OCI-LY7 (cell line): ENCODE results near the gene ACTN1. TPM values are rescaled to one million over a fixed set of nuclear protein-coding genes. Genes with fewer than 3 reads are reported as not detected.

Source experiments
- BruUV-seq: library from RNA; stranded (reverse); fragments of 400-500 nt; replicated peaks from 2 replicates; lab custom pipeline; 2021; lab: Mats Ljungman, UMichigan
- CTCF ChIA-PET: fragments of 300-600 bp; sonication (Branson Sonifier 250); formaldehyde crosslinking; loops from one replicate; lab custom pipeline; 2022; ENCODE audit warnings: antibody characterized with exemption; ENCODE audit not compliant: unreplicated experiment; lab: Charles Lee
- POLR2A ChIA-PET: fragments of 300-600 bp; sonication (Branson Sonifier 250); formaldehyde crosslinking; loops from one replicate; lab custom pipeline; 2022; ENCODE audit warnings: antibody characterized with exemption; lab: Charles Lee
- DNase-seq: peaks from one replicate; pipeline ENCODE4 v3.0.0-alpha.2; 2015; ENCODE audit warnings: low spot score
- H2AFZ ChIP-seq: fragments of 200-600 bp; sonication (generic), shearing (Covaris generic); 2 replicates; pipeline ENCODE4 v1.6.1; 2014; ENCODE audit warnings: mild to moderate bottlenecking, antibody characterized with exemption, low read length, moderate library complexity
- H3K27ac ChIP-seq: fragments of 200-600 bp; sonication (generic); 2 replicates; pipeline ENCODE4 v1.5.1; 2014; ENCODE audit warnings: mixed run types, low read depth, mild to moderate bottlenecking, moderate library complexity, low read length, inconsistent platforms; ENCODE audit not compliant: poor library complexity, severe bottlenecking
- H3K36me3 ChIP-seq: fragments of 200-600 bp; sonication (generic); 2 replicates; pipeline ENCODE4 v1.6.1; 2014; ENCODE audit warnings: mild to moderate bottlenecking, antibody characterized with exemption, low read length, moderate library complexity, mixed read lengths; ENCODE audit not compliant: insufficient read depth
- H3K4me1 ChIP-seq: fragments of 200-600 bp; sonication (generic); 2 replicates; pipeline ENCODE4 v1.5.1; 2014; ENCODE audit warnings: mild to moderate bottlenecking, low read length; ENCODE audit not compliant: insufficient read depth, poor library complexity, severe bottlenecking
- H3K4me2 ChIP-seq: fragments of 200-600 bp; sonication (generic); 2 replicates; pipeline ENCODE4 v1.6.1; 2014; ENCODE audit warnings: mild to moderate bottlenecking, low read length
- H3K4me3 ChIP-seq: fragments of 200-600 bp; sonication (generic); 2 replicates; pipeline ENCODE4 v1.5.1; 2014; ENCODE audit warnings: mild to moderate bottlenecking, low read depth, low read length; ENCODE audit not compliant: poor library complexity, severe bottlenecking
- H3K79me2 ChIP-seq: fragments of 200-600 bp; sonication (generic); 2 replicates; pipeline ENCODE4 v1.6.1; 2016; ENCODE audit warnings: low read depth, mild to moderate bottlenecking, low read length, moderate library complexity, mixed read lengths; ENCODE audit not compliant: insufficient read depth
- H3K9me2 ChIP-seq: fragments of 200-600 bp; sonication (generic); 2 replicates; pipeline ENCODE4 v1.6.1; 2016; ENCODE audit warnings: mild to moderate bottlenecking, low read length, mixed read lengths; ENCODE audit not compliant: insufficient read depth
- H3K9me3 ChIP-seq: fragments of 200-600 bp; sonication (generic); 2 replicates; pipeline ENCODE4 v1.6.1; 2014; ENCODE audit warnings: mild to moderate bottlenecking, mixed run types, low read length, mixed read lengths
- H4K20me1 ChIP-seq: fragments of 200-600 bp; sonication (generic); 2 replicates; pipeline ENCODE4 v1.6.1; 2014; ENCODE audit warnings: mild to moderate bottlenecking, antibody characterized with exemption, low read length, moderate library complexity, mixed read lengths; ENCODE audit not compliant: insufficient read depth
- EZH2phosphoT487 ChIP-seq: fragments of 200-600 bp; sonication (generic); IDR thresholded peaks from 2 replicates; pipeline ENCODE4 v1.6.1; 2018; ENCODE audit warnings: low read depth, borderline replicate concordance, mild to moderate bottlenecking, mixed run types, antibody characterized with exemption, low read length, moderate library complexity, mixed read lengths
- intact Hi-C: fragments of 100-400 bp; cut with micrococcal nuclease; formaldehyde crosslinking; loops from one replicate; pipeline ENCODE4 v1.10.0; 2022; ENCODE audit not compliant: unreplicated experiment
- total RNA-seq, 2 experiments: library from RNA; depleted of rRNA in 1 of 2; stranded (reverse); fragments of >200 nt in 1 of 2; shearing (Covaris generic) in 1 of 2; gene quantifications; 2 replicates each; pipeline ENCODE4 v1.2.3, GENCODE V29; 2014 to 2022
- TF ChIP-seq, protein P1 (sequence below): fragments of 200-600 bp; sonication (generic); conservative IDR thresholded peaks from 2 replicates; pipeline ENCODE4 v1.5.1; 2014; ENCODE audit warnings: mild to moderate bottlenecking, antibody characterized with exemption, low read length, moderate library complexity, mixed read lengths

The ACTN1 gene
- total RNA-seq, 2 experiments from 2014 or later = 0.51 to 1.8 TPM

DNA sequence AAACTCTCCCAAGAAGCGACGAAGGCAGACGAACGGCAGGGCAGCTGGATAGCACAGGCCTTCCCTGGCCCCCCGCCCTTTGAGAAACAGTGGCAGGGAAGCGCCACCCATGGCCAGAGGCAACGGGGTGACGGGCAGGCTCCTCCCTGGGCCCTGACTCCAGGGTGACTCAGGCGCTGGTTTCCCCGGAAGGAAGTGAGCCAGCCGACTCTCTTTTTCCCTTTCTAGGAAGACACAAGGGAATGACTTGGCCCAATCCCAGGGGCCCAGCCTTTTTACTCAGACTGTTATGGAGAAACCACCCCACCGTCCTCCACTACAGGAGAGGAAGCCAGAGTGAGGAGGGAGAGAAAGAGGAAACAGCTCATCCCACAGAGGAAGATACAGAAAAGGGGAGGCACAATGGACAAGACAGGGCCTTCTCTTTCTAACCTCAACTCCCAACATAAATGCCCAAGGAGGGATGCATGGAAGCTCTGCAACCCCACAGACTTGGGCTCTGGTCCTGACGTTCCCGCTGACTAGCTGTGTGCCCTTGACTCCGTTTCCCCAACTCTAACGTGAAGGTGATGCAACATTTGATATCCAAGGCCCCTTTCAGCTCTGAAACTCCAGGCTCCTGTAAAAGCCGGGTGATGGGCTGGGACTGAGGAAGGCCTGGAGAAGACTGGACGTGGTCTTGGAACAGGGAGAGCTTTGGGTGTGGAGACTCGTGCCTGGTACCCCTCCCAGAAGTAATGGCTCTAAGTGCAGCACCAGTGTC, 27.9 kb downstream of the ACTN1 start:
- no peaks in the 10 kb centered on the region for H3K4me1 ChIP-seq
- no peaks in the 10 kb centered on the region for H3K79me2 ChIP-seq
- H4K20me1 ChIP-seq = no peaks in the 10 kb centered on the region
- POLR2A ChIA-PET = interaction anchor here (0.6 kb wide), 1 partner anchor 36 kb away, joined by 3 read pairs; no protein-coding TSS in a partner anchor
- H3K36me3 ChIP-seq = no peaks in the 10 kb centered on the region
- H3K9me3 ChIP-seq = no peaks in the 10 kb centered on the region
- no peak for DNase-seq
- BruUV-seq = no TSS peak
- H3K27ac ChIP-seq = no peak overlapping the region
- intact Hi-C loops = no loop called here
- no peak overlapping the region for H2AFZ ChIP-seq
- no peak overlapping the region for H3K4me3 ChIP-seq
- CTCF ChIA-PET = no interaction called here
- H3K4me2 ChIP-seq = no peak overlapping the region
- H3K9me2 ChIP-seq = no peaks in the 10 kb centered on the region
- TF ChIP-seq, protein P1, sequence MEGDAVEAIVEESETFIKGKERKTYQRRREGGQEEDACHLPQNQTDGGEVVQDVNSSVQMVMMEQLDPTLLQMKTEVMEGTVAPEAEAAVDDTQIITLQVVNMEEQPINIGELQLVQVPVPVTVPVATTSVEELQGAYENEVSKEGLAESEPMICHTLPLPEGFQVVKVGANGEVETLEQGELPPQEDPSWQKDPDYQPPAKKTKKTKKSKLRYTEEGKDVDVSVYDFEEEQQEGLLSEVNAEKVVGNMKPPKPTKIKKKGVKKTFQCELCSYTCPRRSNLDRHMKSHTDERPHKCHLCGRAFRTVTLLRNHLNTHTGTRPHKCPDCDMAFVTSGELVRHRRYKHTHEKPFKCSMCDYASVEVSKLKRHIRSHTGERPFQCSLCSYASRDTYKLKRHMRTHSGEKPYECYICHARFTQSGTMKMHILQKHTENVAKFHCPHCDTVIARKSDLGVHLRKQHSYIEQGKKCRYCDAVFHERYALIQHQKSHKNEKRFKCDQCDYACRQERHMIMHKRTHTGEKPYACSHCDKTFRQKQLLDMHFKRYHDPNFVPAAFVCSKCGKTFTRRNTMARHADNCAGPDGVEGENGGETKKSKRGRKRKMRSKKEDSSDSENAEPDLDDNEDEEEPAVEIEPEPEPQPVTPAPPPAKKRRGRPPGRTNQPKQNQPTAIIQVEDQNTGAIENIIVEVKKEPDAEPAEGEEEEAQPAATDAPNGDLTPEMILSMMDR = no peak
- no peak for TF ChIP-seq EZH2phosphoT487

DNA sequence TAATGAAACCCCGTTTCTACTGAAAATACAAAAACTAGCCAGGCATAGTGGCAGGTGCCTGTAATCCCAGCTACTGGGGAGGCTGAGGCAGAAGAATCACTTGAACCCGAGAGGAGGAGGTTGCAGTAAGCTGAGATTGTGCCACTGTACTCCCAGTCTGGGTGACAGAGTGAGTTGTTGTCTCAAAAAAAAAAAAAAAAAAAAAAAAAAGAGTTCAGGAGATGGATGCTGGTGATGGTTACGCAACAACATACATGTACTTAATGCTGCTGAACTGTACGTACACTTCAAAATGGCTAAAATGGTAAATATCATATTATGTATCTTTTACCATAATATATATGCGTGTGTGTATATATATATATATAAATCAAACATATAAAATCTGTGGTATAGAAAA, 29.0 kb downstream of the ACTN1 start:
- H3K79me2 ChIP-seq = no peaks in the 10 kb centered on the region
- no peak for DNase-seq
- TF ChIP-seq, protein P1 = no peak
- no peak for TF ChIP-seq EZH2phosphoT487
- no peaks in the 10 kb centered on the region for H4K20me1 ChIP-seq
- H3K9me2 ChIP-seq = no peaks in the 10 kb centered on the region
- H3K9me3 ChIP-seq = no peaks in the 10 kb centered on the region
- H3K36me3 ChIP-seq = no peaks in the 10 kb centered on the region
- no peaks in the 10 kb centered on the region for H3K4me1 ChIP-seq
- no peak overlapping the region for H3K4me2 ChIP-seq
- H3K4me3 ChIP-seq = no peak overlapping the region
- POLR2A ChIA-PET = no interaction called here
- no peak overlapping the region for H2AFZ ChIP-seq
- no peak overlapping the region for H3K27ac ChIP-seq
- BruUV-seq = no TSS peak
- CTCF ChIA-PET = no interaction called here
- intact Hi-C loops = no loop called here

DNA sequence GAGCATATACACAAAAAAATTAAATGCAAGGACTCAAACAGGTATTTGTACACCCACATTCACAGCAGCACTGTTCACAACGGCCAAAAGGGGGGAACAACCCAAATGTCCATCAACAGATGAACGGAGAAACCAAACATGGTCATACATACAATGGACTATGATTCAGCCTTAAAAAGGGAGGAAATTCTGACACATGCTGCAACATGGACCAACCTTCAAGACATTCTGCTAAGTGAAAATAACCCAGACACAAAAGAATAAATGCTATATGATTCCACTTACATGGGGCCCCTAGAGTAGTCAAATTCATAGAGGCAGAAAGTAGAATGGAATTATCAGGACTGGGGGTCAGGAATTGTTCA, 29.5 kb downstream of the ACTN1 start:
- Histone ChIP-seq H3K4me2 (no peak overlapping the region), H3K9me3 (no peaks in the 10 kb centered on the region), H3K27ac (no peak overlapping the region), H3K36me3 (no peaks in the 10 kb centered on the region), H3K4me1 (no peaks in the 10 kb centered on the region), H2AFZ (no peak overlapping the region), H3K79me2 (no peaks in the 10 kb centered on the region), H3K4me3 (no peak overlapping the region), H4K20me1 (no peaks in the 10 kb centered on the region), H3K9me2 (no peaks in the 10 kb centered on the region)
- TF ChIP-seq EZH2phosphoT487 = no peak
- TF ChIP-seq, protein P1 = no peak
- no TSS peak for BruUV-seq
- intact Hi-C loops = no loop called here
- no peak for DNase-seq
- ChIA-PET CTCF (no interaction called here), POLR2A (no interaction called here)
